Heart left ventricle (tissue), 16 donors: ENCODE data around the gene BEAN1. TPM values are rescaled to one million over a fixed set of nuclear protein-coding genes. Genes with fewer than 3 reads are reported as not detected.

ENCODE experiments used
- ATAC-seq, 4 donors: fragments of 200-7000 bp; cut with Tn5 transposase; one replicate each; pipeline ENCODE4 v1.9.1; 2020 to 2022; ENCODE audit warnings: moderate library complexity in 4 of 4, mild to moderate bottlenecking in 3 of 4, moderate number of reproducible peaks in 1 of 4
- DNase-seq, 5 donors: peaks; one replicate each; pipeline ENCODE4 v3.0.0-alpha.2; 2020
- H3K27ac ChIP-seq, 12 donors: fragments of 200-600 bp; sonication (generic) in 4 of 12; one replicate each; pipeline versions ENCODE4 v1.5.0 to v1.8.0; 2016 to 2022; ENCODE audit warnings: mild to moderate bottlenecking in 2 of 12
- H3K27me3 ChIP-seq, 9 donors: fragments of 200-600 bp; sonication (generic) in 2 of 9; one replicate each; pipeline versions ENCODE4 v1.5.1 to v1.8.0; 2016 to 2022; ENCODE audit warnings: mild to moderate bottlenecking in 3 of 9
- H3K36me3 ChIP-seq, 9 donors: fragments of 200-600 bp; sonication (generic) in 2 of 9; one replicate each; pipeline versions ENCODE4 v1.5.0 to v1.8.0; 2018 to 2022; ENCODE audit warnings: mild to moderate bottlenecking in 2 of 9
- H3K4me1 ChIP-seq, 12 donors: fragments of 200-600 bp; sonication (generic) in 4 of 12; one replicate each; pipeline versions ENCODE4 v1.5.0 to v1.8.0; 2016 to 2022; ENCODE audit warnings: mild to moderate bottlenecking in 3 of 12
- H3K4me3 ChIP-seq, 12 donors: fragments of 200-600 bp; sonication (generic) in 4 of 12; one replicate each; pipeline versions ENCODE4 v1.5.0 to v1.8.0; 2017 to 2022; ENCODE audit warnings: mild to moderate bottlenecking in 9 of 12, moderate library complexity in 4 of 12
- H3K9me3 ChIP-seq, 12 donors: fragments of 200-600 bp; sonication (generic) in 4 of 12; one replicate each; pipeline versions ENCODE4 v1.5.0 to v1.8.0; 2016 to 2022; ENCODE audit warnings: mild to moderate bottlenecking in 1 of 12
- POLR2A ChIP-seq, 2 donors: fragments of 450-650 bp; IDR thresholded peaks; one replicate each; pipeline ENCODE4 v1.6.1; 2017; ENCODE audit warnings: antibody characterized with exemption in 2 of 2, mild to moderate bottlenecking in 2 of 2, moderate library complexity in 2 of 2
- WGBS, 4 donors: extraction: QIAGEN DNeasy Blood & Tissue Kit in 2 of 4; methylation state at CpG; one replicate each; pipeline versions ENCODE4 v1.1.5 to v1.1.7; 2013 to 2018; 5-methylcytosine and 5-hydroxymethylcytosine counted together
- intact Hi-C, 10 donors: fragments of 100-400 bp; cut with DNase I; formaldehyde crosslinking; loops; one replicate each; pipeline versions ENCODE4 v1.11.1 to v1.14.2; 2022
- long read RNA-seq, 3 donors: library from polyadenylated mRNA; unstranded; transcript quantifications; one replicate each; pipeline ENCODE4 v2.0.0, GENCODE V29; 2020 to 2021
- polyA plus RNA-seq, 2 donors: library from polyadenylated mRNA; stranded (reverse); fragments of 200-250 nt; gene quantifications; one replicate each; pipeline ENCODE4 v1.2.3, GENCODE V29; 2013
- total RNA-seq, 9 donors: library from RNA; depleted of rRNA in 2 of 9; stranded (reverse); fragments of >200 nt in 2 of 9; fragmentation: NEBNext Ultra II Directional in 3 of 9; extraction: Animal tissue kit (Norgen Biotek cat#: 25700) in 3 of 9; gene quantifications; one replicate each; pipeline versions ENCODE4 v1.1.0 to v1.2.4, GENCODE V29; 2016 to 2023
- TF ChIP-seq, protein P1 (sequence below), 12 donors: fragments of 200-600 bp; sonication (generic) in 4 of 12; IDR thresholded peaks; one replicate each; pipeline versions ENCODE4 v1.5.0 to v1.8.0; 2018 to 2022; ENCODE audit warnings: antibody characterized with exemption in 12 of 12, mild to moderate bottlenecking in 5 of 12
- donor health status: ischemic (EF 13 %, LVEDD 7.1; RV severe dilation, severe dysfunction).
- donor health status: healthy with polysubstance abuse.
- donor health status: DM: no; HTN: yes; CAD: no.
- donor health status: DM: no; HTN: no; CAD: no.
- donor health status: ischemic (EF 25% LVEDD 6.9; RV normal size, moderate dysfunction).
- donor health status: ischemic (EF 25% LVEDD 5.7; RV mildly dilated, moderate dysfunction).
- donor health status: healthy.
- donor health status: DM: yes; HTN: yes; CAD: no.
- donor health status: ischemic (EF 35%, LVEDD 5.7; RV mildly dilated, moderate dysfunction).
- donor health status: nonischemic (EF 11% LVEDD 7.7; RV severe dilation, severe dysfunction).
- donor health status: DM: yes; HTN: yes; CAD: no.
- donor health status: PGD.
- donor health status: ischemic (EF 29% LVEDD 5.4; RV normal size, mild dysfunction).
- donor health status: nonischemic (EF 23%, LVEDD 6.1; RV moderate dilation, normal function).

BEAN1 gene, protein sequence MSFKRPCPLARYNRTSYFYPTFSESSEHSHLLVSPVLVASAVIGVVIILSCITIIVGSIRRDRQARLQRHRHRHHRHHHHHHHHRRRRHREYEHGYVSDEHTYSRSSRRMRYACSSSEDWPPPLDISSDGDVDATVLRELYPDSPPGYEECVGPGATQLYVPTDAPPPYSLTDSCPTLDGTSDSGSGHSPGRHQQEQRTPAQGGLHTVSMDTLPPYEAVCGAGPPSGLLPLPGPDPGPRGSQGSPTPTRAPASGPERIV
- 1 to 10 TPM in 5 of 9 donors, under 1 TPM in 4; 0.58 to 7.9 (median 1.5) TPM for total RNA-seq
- polyA plus RNA-seq, result 1 to 10 TPM in 1 of 2 donors, under 1 TPM in 1; 0.30 to 8.8 TPM
- long read RNA-seq, donor 1, result 0 reads
- long read RNA-seq, donor 2, partial matches to known transcripts, result 1 of 3 reads
- long read RNA-seq, donor 2, other reads (novel, unspliced or antisense), result 0 of 3 reads
- long read RNA-seq, donor 3, result 0 reads

DNA sequence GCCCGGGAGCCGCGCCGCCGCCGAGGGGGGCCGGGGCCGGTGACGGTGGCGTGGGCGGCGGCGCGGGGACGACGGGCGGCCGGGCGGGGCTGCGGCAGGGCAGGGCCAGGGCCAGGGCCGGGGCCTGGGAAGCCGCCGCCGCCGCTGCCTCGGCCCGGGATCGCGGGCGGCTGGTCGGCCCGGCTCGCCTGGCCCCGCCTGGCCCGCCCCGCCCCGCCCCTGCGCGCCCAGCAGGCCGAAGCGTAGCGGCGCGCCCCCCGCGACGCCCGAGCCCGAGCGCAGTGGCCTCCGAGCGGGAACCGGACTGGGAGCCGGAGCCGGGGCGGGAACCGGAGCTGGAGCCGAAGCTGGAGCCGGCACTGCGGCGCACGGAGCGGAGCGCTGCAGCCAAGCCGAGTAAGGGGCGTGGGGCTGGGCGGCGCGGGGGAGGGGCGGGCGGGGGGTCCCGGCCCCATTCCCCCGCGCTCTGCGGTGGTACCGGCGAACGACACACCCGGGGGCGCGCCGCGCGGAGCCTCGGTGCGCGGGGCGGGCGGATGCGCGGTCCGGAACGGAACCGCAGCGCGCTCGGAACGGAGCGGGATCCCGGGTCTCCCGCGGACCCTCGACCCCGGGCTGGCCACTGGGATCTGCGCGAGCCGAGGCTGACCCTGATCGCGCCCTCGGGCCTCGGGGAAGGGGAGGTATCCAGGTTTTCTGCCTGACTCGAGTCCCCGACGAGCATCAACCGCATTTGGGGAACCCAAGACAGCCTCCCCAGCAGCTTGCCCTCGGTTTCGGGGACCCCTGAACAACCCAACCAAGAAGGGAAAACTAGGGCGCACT, at the start of gene BEAN1:
BEAN1 (plus strand) TSS at position 260 of the 825 bp plus-strand sequence. CDS start 10,382 bp downstream, outside the sequence.
- DNase-seq (peak in 1 of 5 donors; percentile 67), ATAC-seq (peak in 3 of 4 donors; percentile 10 to 78 (median 70))
- Histone ChIP-seq H3K27me3 (peaks cover 0 to 66% (median 9%) of the 10 kb centered on the region in 9 donors), H3K4me1 (peaks cover 0 to 26% (median 12%) of the 10 kb centered on the region in 12 donors), H3K4me3 (peak within 1 kb of the TSS; percentile 34 to 73 (median 59)), H3K36me3 (no peaks in the 10 kb centered on the region), H3K27ac (no peak within 1 kb of the TSS), H3K9me3 (no peaks in the 10 kb centered on the region)
- WGBS, 4 donors, result 1 to 2% (median 1%) methylated on average over 40 to 118 of the region's 118 CpGs
- TF ChIP-seq, protein P1, sequence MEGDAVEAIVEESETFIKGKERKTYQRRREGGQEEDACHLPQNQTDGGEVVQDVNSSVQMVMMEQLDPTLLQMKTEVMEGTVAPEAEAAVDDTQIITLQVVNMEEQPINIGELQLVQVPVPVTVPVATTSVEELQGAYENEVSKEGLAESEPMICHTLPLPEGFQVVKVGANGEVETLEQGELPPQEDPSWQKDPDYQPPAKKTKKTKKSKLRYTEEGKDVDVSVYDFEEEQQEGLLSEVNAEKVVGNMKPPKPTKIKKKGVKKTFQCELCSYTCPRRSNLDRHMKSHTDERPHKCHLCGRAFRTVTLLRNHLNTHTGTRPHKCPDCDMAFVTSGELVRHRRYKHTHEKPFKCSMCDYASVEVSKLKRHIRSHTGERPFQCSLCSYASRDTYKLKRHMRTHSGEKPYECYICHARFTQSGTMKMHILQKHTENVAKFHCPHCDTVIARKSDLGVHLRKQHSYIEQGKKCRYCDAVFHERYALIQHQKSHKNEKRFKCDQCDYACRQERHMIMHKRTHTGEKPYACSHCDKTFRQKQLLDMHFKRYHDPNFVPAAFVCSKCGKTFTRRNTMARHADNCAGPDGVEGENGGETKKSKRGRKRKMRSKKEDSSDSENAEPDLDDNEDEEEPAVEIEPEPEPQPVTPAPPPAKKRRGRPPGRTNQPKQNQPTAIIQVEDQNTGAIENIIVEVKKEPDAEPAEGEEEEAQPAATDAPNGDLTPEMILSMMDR (IDR thresholded peaks at IDR 0.05), result no peak
- intact Hi-C loops, result no loop called here

DNA sequence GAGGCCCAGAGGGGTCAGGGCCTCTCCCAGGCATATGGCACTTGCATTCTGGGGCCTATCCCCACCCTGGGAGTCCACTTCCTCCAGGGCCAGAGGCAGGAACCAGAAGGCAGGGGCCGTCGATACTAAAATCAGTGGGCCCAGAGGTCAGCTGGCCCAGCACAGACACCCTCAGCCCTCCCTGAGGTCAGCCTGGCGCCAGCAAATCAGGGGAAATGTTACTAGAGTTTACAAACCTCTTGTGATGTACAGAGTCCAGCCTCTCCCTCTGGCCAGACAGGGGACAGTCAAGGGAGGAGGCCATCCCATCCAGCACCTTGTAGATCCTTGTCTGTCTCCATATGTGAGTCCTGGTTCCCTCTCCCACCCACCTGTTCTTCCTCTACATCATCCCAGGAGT, 49.8 kb upstream of the BEAN1 start:
- intact Hi-C loops, result no loop called here
- H3K36me3 ChIP-seq, result peaks cover 0 to 15% (median 0%) of the 10 kb centered on the region in 9 donors
- H3K4me3 ChIP-seq, result no peak overlapping the region
- H3K27me3 ChIP-seq, result no peaks in the 10 kb centered on the region
- ATAC-seq (peak in 1 of 4 donors; percentile 6), DNase-seq (no peak)
- TF ChIP-seq, protein P1 (IDR thresholded peaks at IDR 0.05), result no peak
- TF ChIP-seq POLR2A (IDR thresholded peaks at IDR 0.05), result no peak
- peaks cover 0 to 74% (median 22%) of the 10 kb centered on the region in 12 donors for H3K4me1 ChIP-seq
- peak overlapping the region in 11 of 12 donors; percentile 45 to 75 (median 55) for H3K27ac ChIP-seq
- 62 to 81% (median 65%) methylated on average over 1 to 3 of the region's 3 CpGs for WGBS, 4 donors
- no peaks in the 10 kb centered on the region for H3K9me3 ChIP-seq

DNA sequence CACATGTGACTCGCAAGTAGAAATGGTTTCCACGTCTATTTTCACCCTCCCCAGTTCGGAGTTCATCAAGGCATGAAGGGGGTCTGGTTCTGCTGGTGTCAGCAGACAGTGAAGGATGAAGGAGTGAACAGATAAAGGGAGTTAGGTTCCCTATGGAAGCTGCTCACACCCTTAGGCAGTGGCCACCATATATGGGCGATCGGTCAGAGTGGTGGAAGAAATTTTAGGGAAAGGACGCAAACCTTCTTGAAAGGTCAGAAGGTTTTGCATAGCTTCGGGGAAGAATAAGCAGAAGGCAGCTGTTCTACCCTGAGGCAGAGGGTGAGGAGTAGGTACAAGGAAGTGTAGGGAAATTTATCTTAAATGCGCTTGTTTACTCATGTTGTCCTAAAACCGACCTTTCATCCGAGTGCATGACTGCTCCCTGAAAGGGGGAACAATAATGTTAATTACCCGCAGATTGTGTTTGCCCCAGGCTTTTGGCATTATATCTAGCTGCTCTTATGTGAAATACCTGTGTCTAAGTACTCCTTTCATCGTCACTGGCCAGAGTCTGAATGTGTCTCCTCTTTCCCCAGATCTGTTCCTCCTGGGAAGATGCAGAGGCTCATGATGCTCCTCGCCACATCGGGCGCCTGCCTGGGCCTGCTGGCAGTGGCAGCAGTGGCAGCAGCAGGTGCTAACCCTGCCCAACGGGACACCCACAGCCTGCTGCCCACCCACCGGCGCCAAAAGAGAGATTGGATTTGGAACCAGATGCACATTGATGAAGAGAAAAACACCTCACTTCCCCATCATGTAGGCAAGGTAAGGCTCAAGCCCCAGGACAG, 48.1 kb upstream of the BEAN1 start:
- DNase-seq (no peak), ATAC-seq (no peak)
- H3K4me3 ChIP-seq, result no peak overlapping the region
- no peak for TF ChIP-seq POLR2A (IDR thresholded peaks at IDR 0.05)
- TF ChIP-seq, protein P1 (IDR thresholded peaks at IDR 0.05), result no peak
- intact Hi-C loops, result no loop called here
- peaks cover 0 to 15% (median 0%) of the 10 kb centered on the region in 9 donors for H3K36me3 ChIP-seq
- WGBS, 4 donors, result 75 to 77% (median 76%) methylated on average over 18 of the region's 18 CpGs
- H3K27ac ChIP-seq, result peak overlapping the region in 7 of 12 donors; percentile 0 to 72 (median 30)
- H3K27me3 ChIP-seq, result no peaks in the 10 kb centered on the region
- H3K9me3 ChIP-seq, result no peaks in the 10 kb centered on the region
- H3K4me1 ChIP-seq, result peaks cover 0 to 71% (median 33%) of the 10 kb centered on the region in 12 donors
